KOPT-K1 (cell line): ENCODE measurements around the gene NECTIN1.

Experiments used
- H3K27ac ChIP-seq: fragments of 200-600 bp; sonication (generic); 2 replicates; pipeline ENCODE4 v1.5.1; 2016; ENCODE audit warnings: antibody characterized with exemption, mild to moderate bottlenecking, low read depth, low read length; ENCODE audit not compliant: poor library complexity, severe bottlenecking
- H3K36me3 ChIP-seq: fragments of 200-600 bp; sonication (generic); 2 replicates; pipeline ENCODE4 v1.5.1; 2017; ENCODE audit warnings: antibody characterized with exemption, mild to moderate bottlenecking, low read length, moderate library complexity; ENCODE audit not compliant: insufficient read depth
- H3K9me3 ChIP-seq: fragments of 200-600 bp; sonication (generic); 2 replicates; pipeline ENCODE4 v1.5.1; 2017; ENCODE audit warnings: antibody characterized with exemption, low read length, mild to moderate bottlenecking; ENCODE audit not compliant: insufficient read depth, poor library complexity, severe bottlenecking

Gene NECTIN1

GRCh38 chr11:119629085-119629484 is 99.9 kb downstream of the NECTIN1 start:
- Histone ChIP-seq H3K27ac (no peak overlapping the region), H3K36me3 (no peaks in the 10 kb centered on the region), H3K9me3 (no peaks in the 10 kb centered on the region)

GRCh38 chr11:119627286-119627685 is 101.7 kb downstream of the NECTIN1 start:
- Histone ChIP-seq H3K9me3 (no peaks in the 10 kb centered on the region), H3K27ac (no peak overlapping the region), H3K36me3 (no peaks in the 10 kb centered on the region)

- H3K27ac ChIP-seq, result no peak overlapping the region
- no peaks in the 10 kb centered on the region for H3K36me3 ChIP-seq
- H3K9me3 ChIP-seq, result no peaks in the 10 kb centered on the region
Measured at GRCh38 chr11:119626871-119627270, 102.1 kb downstream of the NECTIN1 start.

GRCh38 chr11:119626197-119626841 is 102.7 kb downstream of the NECTIN1 start:
- Histone ChIP-seq H3K36me3 (no peaks in the 10 kb centered on the region), H3K27ac (no peak overlapping the region), H3K9me3 (no peaks in the 10 kb centered on the region)

- no peaks in the 10 kb centered on the region for H3K36me3 ChIP-seq
- H3K27ac ChIP-seq, result no peak overlapping the region
- H3K9me3 ChIP-seq, result no peaks in the 10 kb centered on the region
Measured at GRCh38 chr11:119625206-119625978, 103.6 kb downstream of the NECTIN1 start.

- Histone ChIP-seq H3K36me3 (no peaks in the 10 kb centered on the region), H3K27ac (no peak overlapping the region), H3K9me3 (no peaks in the 10 kb centered on the region)
Measured at GRCh38 chr11:119624629-119625028, 104.4 kb downstream of the NECTIN1 start.

- Histone ChIP-seq H3K9me3 (no peaks in the 10 kb centered on the region), H3K27ac (no peak overlapping the region), H3K36me3 (no peaks in the 10 kb centered on the region)
Measured at GRCh38 chr11:119624102-119624615, 104.8 kb downstream of the NECTIN1 start.

- Histone ChIP-seq H3K9me3 (no peaks in the 10 kb centered on the region), H3K36me3 (no peaks in the 10 kb centered on the region), H3K27ac (no peak overlapping the region)
Measured at GRCh38 chr11:119623682-119624081, 105.3 kb downstream of the NECTIN1 start.

- no peaks in the 10 kb centered on the region for H3K36me3 ChIP-seq
- no peaks in the 10 kb centered on the region for H3K9me3 ChIP-seq
- H3K27ac ChIP-seq, result no peak overlapping the region
Measured at GRCh38 chr11:119622454-119623143, 106.4 kb downstream of the NECTIN1 start.

GRCh38 chr11:119619665-119620064 is 109.3 kb downstream of the NECTIN1 start:
- no peak overlapping the region for H3K27ac ChIP-seq
- no peaks in the 10 kb centered on the region for H3K9me3 ChIP-seq
- no peaks in the 10 kb centered on the region for H3K36me3 ChIP-seq

- no peaks in the 10 kb centered on the region for H3K9me3 ChIP-seq
- H3K36me3 ChIP-seq, result no peaks in the 10 kb centered on the region
- no peak overlapping the region for H3K27ac ChIP-seq
Measured at GRCh38 chr11:119618208-119618909, 110.6 kb downstream of the NECTIN1 start.

- no peaks in the 10 kb centered on the region for H3K9me3 ChIP-seq
- H3K36me3 ChIP-seq, result no peaks in the 10 kb centered on the region
- no peak overlapping the region for H3K27ac ChIP-seq
Measured at GRCh38 chr11:119617340-119617713, 111.7 kb downstream of the NECTIN1 start.

GRCh38 chr11:119616586-119617339 is 112.2 kb downstream of the NECTIN1 start:
- H3K36me3 ChIP-seq, result no peaks in the 10 kb centered on the region
- H3K9me3 ChIP-seq, result no peaks in the 10 kb centered on the region
- no peak overlapping the region for H3K27ac ChIP-seq

- Histone ChIP-seq H3K27ac (no peak overlapping the region), H3K9me3 (no peaks in the 10 kb centered on the region), H3K36me3 (no peaks in the 10 kb centered on the region)
Measured at GRCh38 chr11:119615882-119616196, 113.2 kb downstream of the NECTIN1 start.
